ENCODE data around the gene MYO1H.
A peak's percentile ranks its signal among the peaks of the same experiment; 100 is the strongest.
"Not testable (repeated sequence)": the region's sequence is repeated elsewhere in the genome, so short reads cannot be mapped to it uniquely, and the experiment has no call there.

MYO1H gene

DNA sequence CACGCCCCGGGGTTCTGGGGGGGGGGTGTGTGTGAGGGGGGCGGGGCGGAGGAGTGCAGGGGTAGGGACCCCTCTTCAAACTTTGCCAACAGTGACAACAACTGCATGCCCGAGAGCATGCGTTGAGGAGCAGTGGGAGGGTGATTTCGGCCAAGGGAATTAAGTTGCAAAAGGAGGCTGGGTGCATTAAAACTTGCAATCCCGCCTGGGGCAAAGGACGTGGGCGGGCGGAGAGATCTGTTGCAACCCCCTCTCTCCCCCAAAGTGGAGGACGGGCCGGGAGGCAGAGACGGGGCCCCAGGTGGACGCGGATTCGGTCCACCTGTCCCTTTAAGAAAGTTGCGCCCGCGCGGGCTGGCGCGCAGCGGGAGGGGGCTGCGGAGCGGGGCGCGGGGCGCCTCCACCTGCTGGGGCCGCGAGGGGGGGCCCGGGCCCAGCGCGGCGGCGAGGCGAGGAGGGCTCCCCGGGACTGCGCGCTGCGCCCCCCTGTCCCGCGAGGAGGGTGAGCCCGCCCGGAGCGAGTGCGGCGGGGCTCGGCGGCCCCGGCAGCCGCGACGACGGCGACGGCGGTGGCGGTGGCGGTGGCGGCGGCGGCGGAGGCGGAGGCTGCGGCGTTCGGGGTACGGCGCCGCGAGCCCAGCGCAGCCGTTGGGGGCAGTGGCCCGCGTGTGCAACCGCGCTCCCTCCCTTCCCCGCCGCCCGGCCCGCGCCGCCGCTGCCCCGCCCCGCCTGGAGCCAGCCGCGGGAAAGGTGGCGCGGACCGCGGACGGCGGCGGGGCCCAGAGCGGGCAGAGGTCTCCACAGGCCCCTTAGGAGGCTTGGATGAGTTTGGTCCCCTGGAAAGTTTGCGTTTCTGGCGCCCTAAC lies 38.1 kb upstream of the MYO1H start:
- Histone ChIP-seq H3K27ac (no peak overlapping the region), H3K9me3 (no peaks in the 10 kb centered on the region), H3K4me2 (peak overlapping the region; percentile 94), H4K20me1 (peaks cover 43% of the 10 kb centered on the region), H3K9ac (no peak overlapping the region), H3K36me3 (no peaks in the 10 kb centered on the region), H3K27me3 (peaks cover 75% of the 10 kb centered on the region), H3K4me3 (peak overlapping the region; percentile 64), H3K4me1 (peaks cover 20% of the 10 kb centered on the region)
- TF ChIP-seq Cebpa-rat (IDR thresholded peaks at IDR 0.05), result no peak

DNA sequence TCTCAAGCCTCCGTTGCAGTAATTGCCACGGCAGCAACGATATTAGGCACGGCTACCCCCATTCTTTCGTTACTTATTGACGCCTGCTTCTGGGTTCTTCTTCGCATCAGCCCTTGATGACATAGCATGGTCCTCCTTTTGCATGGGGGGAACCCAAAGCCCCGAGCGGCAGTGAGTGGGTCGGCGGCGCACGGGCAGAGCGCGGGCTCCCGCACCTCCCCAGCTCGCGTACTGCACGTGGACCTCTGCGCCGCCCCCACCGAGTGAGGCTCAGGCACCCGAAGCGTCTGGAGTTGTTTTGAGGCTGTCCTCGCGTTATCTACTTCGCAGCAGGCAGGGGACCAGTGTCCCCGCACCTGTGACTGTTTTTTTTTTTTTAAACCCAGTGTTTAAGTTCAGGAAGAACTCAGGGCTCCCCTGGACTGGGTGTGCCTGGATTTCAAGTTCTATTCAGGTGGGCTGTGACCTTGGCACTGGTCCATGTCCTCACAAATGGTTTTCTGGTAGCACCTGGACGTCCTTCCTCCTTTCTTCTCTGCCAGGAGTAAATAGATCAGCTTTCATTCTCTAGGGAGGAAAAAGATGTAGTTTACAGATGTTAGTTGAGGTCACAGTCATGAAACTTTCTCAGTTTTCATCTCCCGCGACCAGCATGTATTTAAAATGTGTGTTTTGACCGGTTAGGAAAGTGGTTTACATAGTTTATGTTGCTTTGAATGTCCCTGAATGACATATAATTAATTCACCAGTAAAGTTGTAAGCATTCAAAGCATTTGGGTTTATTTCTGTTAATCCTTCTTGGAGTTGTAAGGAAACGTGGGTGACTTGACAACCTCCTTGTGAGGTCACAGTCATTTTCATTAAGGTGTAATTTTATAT lies 37.2 kb upstream of the MYO1H start:
- Histone ChIP-seq H3K4me2 (peak overlapping the region; percentile 94), H4K20me1 (peaks cover 43% of the 10 kb centered on the region), H3K27ac (no peak overlapping the region), H3K9ac (no peak overlapping the region), H3K4me1 (peaks cover 17% of the 10 kb centered on the region), H3K36me3 (no peaks in the 10 kb centered on the region), H3K27me3 (peaks cover 75% of the 10 kb centered on the region), H3K4me3 (peak overlapping the region; percentile 64), H3K9me3 (no peaks in the 10 kb centered on the region)
- TF ChIP-seq Cebpa-rat (IDR thresholded peaks at IDR 0.05), result no peak

DNA sequence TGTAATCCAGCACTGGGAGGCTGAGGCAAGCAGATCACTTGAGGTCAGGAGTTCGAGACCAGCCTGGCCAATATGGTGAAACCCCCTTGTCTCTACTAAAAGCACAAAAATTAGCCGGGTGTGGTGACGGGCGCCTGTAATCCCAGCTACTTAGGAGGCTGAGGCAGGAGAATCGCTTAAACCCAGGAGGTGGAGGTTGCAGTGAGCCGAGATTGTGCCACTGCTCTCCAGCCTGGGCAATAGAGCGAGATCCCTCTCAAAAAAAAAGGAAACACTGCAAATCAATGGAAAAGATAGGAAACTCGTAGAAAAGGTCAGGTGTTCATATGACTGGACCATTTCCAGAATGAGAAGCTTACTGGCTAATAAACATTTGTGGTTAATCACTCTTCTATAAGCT lies 26.4 kb upstream of the MYO1H start:
- not testable (repeated sequence) for H4K20me1 ChIP-seq, H3K27me3 ChIP-seq

DNA sequence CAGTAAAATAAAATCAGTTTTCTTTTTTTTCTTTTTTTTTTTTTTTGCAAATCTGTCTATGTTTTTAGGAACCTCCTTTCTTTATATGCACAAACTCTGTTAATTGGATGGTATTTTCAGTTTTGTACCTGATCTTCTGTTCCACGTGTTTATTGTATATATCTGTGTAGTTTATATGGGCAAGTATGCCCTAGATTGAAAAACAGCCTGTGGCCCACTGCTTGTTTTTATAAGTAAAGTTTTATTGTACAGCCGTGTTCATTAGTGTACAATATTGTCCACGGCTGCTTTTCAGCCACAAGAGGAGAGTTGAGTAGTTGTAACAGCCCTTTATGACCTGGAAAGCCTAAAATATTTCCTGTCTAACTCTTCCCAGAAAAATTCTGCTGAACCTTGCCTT lies 18.7 kb upstream of the MYO1H start:
- no peaks in the 10 kb centered on the region for H3K9me3 ChIP-seq
- no peaks in the 10 kb centered on the region for H3K36me3 ChIP-seq
- H3K27me3 ChIP-seq, result no peaks in the 10 kb centered on the region
- no peaks in the 10 kb centered on the region for H4K20me1 ChIP-seq
- H3K9ac ChIP-seq, result no peak overlapping the region
- no peaks in the 10 kb centered on the region for H3K4me1 ChIP-seq
- no peak for TF ChIP-seq Cebpa-rat (IDR thresholded peaks at IDR 0.05)
- H3K4me2 ChIP-seq, result no peak overlapping the region
- H3K4me3 ChIP-seq, result no peak overlapping the region
- no peak overlapping the region for H3K27ac ChIP-seq

More for the DNA sequence above, 26.4 kb upstream of the MYO1H start:
- H3K4me3 ChIP-seq, H3K9ac ChIP-seq, H3K36me3 ChIP-seq, H3K9me3 ChIP-seq, H3K4me1 ChIP-seq, H3K4me2 ChIP-seq, H3K27ac ChIP-seq: not testable (repeated sequence)

DNA sequence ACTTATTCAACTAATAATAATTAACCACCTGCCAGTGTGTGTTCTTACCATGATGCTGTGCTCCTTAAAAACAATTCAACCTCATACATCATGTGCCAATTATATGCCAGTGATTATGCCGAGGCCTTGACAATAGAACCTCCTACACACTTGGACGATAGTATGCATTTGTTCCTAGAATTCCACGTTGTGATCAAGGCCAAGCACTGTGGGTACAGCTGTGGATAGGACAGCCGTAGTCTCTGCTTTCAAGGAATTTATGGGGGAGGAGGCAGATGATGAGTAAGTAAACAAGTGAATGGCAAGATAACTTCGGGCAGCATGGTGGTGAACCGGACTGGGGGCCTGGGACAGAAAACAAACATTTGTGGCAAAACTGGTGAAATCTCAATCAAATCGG lies 18.0 kb upstream of the MYO1H start:
- H3K36me3 ChIP-seq, result no peaks in the 10 kb centered on the region
- H3K4me2 ChIP-seq, result no peak overlapping the region
- no peak overlapping the region for H3K27ac ChIP-seq
- H4K20me1 ChIP-seq, result no peaks in the 10 kb centered on the region
- H3K4me1 ChIP-seq, result no peaks in the 10 kb centered on the region
- H3K9ac ChIP-seq, result no peak overlapping the region
- no peaks in the 10 kb centered on the region for H3K27me3 ChIP-seq
- no peak overlapping the region for H3K4me3 ChIP-seq
- H3K9me3 ChIP-seq, result no peaks in the 10 kb centered on the region
- TF ChIP-seq Cebpa-rat (IDR thresholded peaks at IDR 0.05), result no peak

DNA sequence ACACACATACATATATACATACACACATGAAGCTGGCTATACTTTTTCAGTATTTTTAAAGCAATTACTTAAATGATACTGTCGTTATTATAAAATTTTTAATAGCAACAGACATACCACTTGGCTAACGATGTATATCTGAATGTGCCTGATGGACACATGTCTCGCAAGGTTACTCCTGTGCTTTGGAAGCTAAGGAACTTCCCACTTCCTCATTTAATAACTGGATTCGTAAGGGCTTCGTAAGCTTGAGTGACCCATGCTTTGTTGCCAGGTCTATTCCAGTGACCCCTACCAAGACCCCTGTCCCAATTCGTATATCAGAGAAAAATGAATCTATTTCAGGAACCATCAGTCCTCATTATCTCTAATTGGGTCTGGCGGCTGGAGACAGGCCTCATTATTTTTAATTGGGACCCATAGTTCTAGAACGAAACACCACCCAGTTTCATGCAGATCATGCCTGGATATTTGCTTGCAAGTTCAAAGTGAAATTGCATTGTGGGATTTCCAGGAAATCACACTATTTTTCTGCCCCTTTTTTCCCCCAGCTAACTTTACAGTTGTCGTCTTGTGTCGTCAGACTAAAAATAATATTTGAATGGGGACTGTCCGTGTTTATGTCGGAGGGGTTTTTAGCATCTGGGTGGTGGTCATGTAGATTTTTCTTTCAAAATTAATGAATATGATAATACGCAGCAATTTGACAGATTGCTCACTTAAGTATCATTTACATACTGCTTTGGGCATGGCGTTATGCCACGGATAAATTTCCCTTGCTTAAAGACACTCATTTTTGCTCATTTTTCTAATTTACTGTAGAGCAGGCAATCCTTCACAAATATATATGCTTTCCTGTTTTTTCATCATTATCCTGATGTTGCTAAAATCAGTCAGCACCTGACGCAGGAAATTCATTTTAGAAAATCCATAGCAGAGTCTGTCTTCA lies 17.1 kb upstream of the MYO1H start:
- Histone ChIP-seq H3K4me2 (no peak overlapping the region), H3K9me3 (no peaks in the 10 kb centered on the region), H3K4me1 (no peaks in the 10 kb centered on the region), H4K20me1 (no peaks in the 10 kb centered on the region), H3K4me3 (no peak overlapping the region), H3K27ac (no peak overlapping the region), H3K27me3 (no peaks in the 10 kb centered on the region), H3K9ac (no peak overlapping the region), H3K36me3 (no peaks in the 10 kb centered on the region)
- TF ChIP-seq Cebpa-rat (IDR thresholded peaks at IDR 0.05), result no peak

DNA sequence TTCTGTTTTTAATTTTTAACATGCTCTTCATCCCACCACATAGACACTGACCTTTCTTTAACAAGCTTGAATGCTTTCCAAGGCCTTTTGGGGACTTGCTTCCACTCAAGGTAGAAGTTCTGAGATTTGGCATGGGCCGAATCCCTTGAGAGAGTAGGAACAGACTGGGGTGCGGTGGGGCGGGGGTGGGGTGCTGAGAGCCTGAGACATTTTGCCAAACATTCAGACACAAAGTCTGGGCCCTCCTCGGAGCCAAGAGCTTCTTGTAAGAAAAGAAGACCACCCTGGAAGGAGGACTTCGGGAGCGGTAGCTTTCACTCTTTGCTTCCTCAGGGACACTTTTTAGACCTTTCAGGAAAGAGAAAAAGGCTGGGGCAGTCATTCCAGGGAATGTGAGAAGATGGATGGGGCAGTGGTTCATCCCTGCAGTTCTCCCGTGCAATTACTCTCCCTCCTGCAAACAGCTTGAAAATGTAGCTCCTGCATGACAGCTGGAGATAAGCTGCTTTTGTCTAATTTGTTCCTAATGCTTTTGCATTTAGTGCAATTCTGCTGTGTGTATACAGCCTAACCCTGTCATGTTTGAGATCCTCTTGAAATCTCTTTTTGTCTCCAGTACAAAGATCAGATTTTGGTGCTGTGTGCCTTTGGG lies 16.3 kb upstream of the MYO1H start:
- H4K20me1 ChIP-seq, result no peaks in the 10 kb centered on the region
- H3K27ac ChIP-seq, result no peak overlapping the region
- no peak overlapping the region for H3K4me2 ChIP-seq
- H3K4me3 ChIP-seq, result no peak overlapping the region
- no peak overlapping the region for H3K9ac ChIP-seq
- H3K4me1 ChIP-seq, result no peaks in the 10 kb centered on the region
- no peaks in the 10 kb centered on the region for H3K9me3 ChIP-seq
- H3K27me3 ChIP-seq, result no peaks in the 10 kb centered on the region
- TF ChIP-seq Cebpa-rat (IDR thresholded peaks at IDR 0.05), result no peak
- no peaks in the 10 kb centered on the region for H3K36me3 ChIP-seq

DNA sequence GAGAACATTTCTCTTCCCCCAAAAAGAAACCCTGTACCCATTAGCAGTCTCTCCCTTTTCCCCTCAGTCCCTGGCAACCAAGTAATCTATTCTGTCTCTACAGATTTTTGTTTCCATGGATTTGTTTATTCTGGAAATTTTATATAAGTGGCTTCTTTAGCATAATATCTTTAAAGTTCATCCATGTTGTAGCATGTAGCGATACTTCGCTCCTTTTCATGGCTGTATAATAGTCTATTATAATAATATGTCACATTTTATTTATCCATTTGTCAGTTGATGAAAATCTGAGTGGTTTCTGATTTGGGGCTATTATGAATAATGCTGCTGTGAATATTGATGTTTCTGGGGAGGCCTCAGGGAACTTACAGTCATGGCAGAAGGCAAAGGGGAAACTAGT lies 12.8 kb upstream of the MYO1H start:
- H3K27ac ChIP-seq, result no peak overlapping the region
- no peaks in the 10 kb centered on the region for H4K20me1 ChIP-seq
- H3K4me1 ChIP-seq, result no peaks in the 10 kb centered on the region
- no peak overlapping the region for H3K9ac ChIP-seq
- H3K4me2 ChIP-seq, result no peak overlapping the region
- H3K9me3 ChIP-seq, result no peaks in the 10 kb centered on the region
- no peak overlapping the region for H3K4me3 ChIP-seq
- no peaks in the 10 kb centered on the region for H3K36me3 ChIP-seq
- no peaks in the 10 kb centered on the region for H3K27me3 ChIP-seq
- no peak for TF ChIP-seq Cebpa-rat (IDR thresholded peaks at IDR 0.05)

DNA sequence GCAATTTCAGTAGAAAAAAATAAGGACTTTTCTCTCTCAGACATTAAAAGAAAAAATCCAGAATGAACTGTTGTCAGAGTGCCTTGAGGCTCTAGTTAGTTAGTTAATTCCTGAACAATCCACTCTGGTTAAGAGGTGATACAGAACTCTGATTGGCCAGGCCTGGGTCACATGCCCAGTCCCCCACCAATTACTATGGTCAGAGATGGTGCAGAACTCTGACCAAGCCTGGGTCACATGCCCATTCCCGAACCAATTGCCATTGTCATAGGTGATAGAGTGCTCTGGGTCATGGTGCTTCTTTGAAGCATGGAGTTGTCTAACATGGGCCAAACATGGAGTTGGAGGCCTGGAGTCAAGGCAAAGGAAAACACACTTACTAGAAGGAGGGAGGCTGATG lies 11.1 kb upstream of the MYO1H start:
- Histone ChIP-seq H3K9me3 (no peaks in the 10 kb centered on the region), H3K4me1 (no peaks in the 10 kb centered on the region), H3K9ac (no peak overlapping the region), H3K27ac (no peak overlapping the region), H4K20me1 (no peaks in the 10 kb centered on the region), H3K36me3 (no peaks in the 10 kb centered on the region), H3K4me3 (no peak overlapping the region), H3K4me2 (no peak overlapping the region), H3K27me3 (no peaks in the 10 kb centered on the region)
- TF ChIP-seq Cebpa-rat (IDR thresholded peaks at IDR 0.05), result no peak
